PC-3 (cell line): Measurements from ENCODE around the gene CDH16.

ENCODE experiments used
- CTCF ChIP-seq: fragments of 300-600 bp; sonication (generic); conservative IDR thresholded peaks from 2 replicates; pipeline ENCODE4 v1.5.1; 2017; ENCODE audit warnings: antibody characterized with exemption, low read depth, mild to moderate bottlenecking, low read length
- EZH2 ChIP-seq: fragments of 300-600 bp; sonication (generic); IDR thresholded peaks from one replicate; pipeline ENCODE4 v1.6.1; 2017; ENCODE audit warnings: antibody characterized with exemption, mild to moderate bottlenecking, low read length; ENCODE audit not compliant: unreplicated experiment

DNA sequence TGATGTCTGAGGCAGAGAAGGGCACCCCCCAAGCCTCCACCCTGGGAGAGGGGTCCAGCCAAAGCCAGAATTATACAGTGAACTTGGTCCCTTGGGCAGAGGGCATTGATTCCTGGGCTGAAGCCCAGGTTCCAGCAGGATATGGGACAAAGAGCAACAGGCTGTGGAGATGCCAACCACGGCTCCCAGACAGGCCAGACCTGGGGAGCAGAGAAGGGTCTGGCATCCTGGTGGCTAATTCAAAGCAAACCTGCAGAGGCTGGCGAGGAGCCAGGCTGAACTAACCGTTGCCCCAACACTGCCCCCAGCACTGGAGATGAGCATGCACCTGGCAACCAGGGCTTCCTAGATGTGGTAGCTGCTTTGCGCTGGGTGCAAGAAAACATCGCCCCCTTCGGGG lies 45.4 kb upstream of the CDH16 start:
- TF ChIP-seq CTCF = no peak
- no peak for TF ChIP-seq EZH2
